NK-92 (cell line): ENCODE data around the gene NUCKS1.

ENCODE experiments used
- DNase-seq: peaks from one replicate; lab custom pipeline; 2025; ENCODE audit not compliant: unreplicated experiment; lab: John Stamatoyannopoulos, UW

NUCKS1 gene

GRCh38 chr1:205772607-205773032 is 22.6 kb upstream of the NUCKS1 start:
- no peak for DNase-seq

- no peak for DNase-seq
These were observed 20.6 kb upstream of the NUCKS1 start for GRCh38 chr1:205770618-205771017.

- DNase-seq = no peak
These were observed 19.8 kb upstream of the NUCKS1 start for GRCh38 chr1:205769641-205770365.

- DNase-seq = no peak
These were observed 17.3 kb upstream of the NUCKS1 start for GRCh38 chr1:205767248-205767647.

GRCh38 chr1:205766570-205766969 is 16.6 kb upstream of the NUCKS1 start:
- DNase-seq = no peak

GRCh38 chr1:205766038-205766437 is 16.1 kb upstream of the NUCKS1 start:
- DNase-seq = no peak

- no peak for DNase-seq
These were observed 14.6 kb upstream of the NUCKS1 start for GRCh38 chr1:205764578-205764977.

GRCh38 chr1:205763980-205764379 is 14.0 kb upstream of the NUCKS1 start:
- no peak for DNase-seq

- no peak for DNase-seq
These were observed 10.6 kb upstream of the NUCKS1 start for GRCh38 chr1:205760606-205761005.

GRCh38 chr1:205756552-205756951 is 6.6 kb upstream of the NUCKS1 start:
- DNase-seq = no peak

- DNase-seq = no peak
These were observed 4.9 kb upstream of the NUCKS1 start for GRCh38 chr1:205754857-205755256.

- DNase-seq = no peak
These were observed 1.2 kb upstream of the NUCKS1 start for GRCh38 chr1:205751036-205751651.

- DNase-seq = peak; percentile 70
These were observed 496 bp downstream of the NUCKS1 start for GRCh38 chr1:205749234-205750137.

- DNase-seq = no peak
These were observed 1.4 kb downstream of the NUCKS1 start for GRCh38 chr1:205748403-205749233.

- no peak for DNase-seq
These were observed 3.1 kb downstream of the NUCKS1 start for GRCh38 chr1:205746757-205747412.

- DNase-seq = no peak
These were observed 5.6 kb downstream of the NUCKS1 start for GRCh38 chr1:205744403-205744802.

- DNase-seq = no peak
These were observed 6.0 kb downstream of the NUCKS1 start for GRCh38 chr1:205743977-205744376.

GRCh38 chr1:205741681-205742080 is 8.3 kb downstream of the NUCKS1 start:
- no peak for DNase-seq

- DNase-seq = no peak
These were observed 10.4 kb downstream of the NUCKS1 start for GRCh38 chr1:205739348-205740160.
